ENCODE data around the gene NECAB3. TPM values are rescaled to one million over a fixed set of nuclear protein-coding genes. Genes with fewer than 3 reads are reported as not detected.

Gene NECAB3, protein sequence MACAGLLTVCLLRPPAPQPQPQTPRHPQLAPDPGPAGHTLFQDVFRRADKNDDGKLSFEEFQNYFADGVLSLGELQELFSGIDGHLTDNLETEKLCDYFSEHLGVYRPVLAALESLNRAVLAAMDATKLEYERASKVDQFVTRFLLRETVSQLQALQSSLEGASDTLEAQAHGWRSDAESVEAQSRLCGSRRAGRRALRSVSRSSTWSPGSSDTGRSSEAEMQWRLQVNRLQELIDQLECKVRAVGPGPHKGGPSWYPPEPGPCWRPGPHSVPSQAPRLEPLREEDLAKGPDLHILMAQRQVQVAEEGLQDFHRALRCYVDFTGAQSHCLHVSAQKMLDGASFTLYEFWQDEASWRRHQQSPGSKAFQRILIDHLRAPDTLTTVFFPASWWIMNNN
- 100 to 1,000 TPM in 1 of 9 donors, 10 to 100 TPM in 8; 54.5 to 111 (median 74.8) TPM for total RNA-seq
- polyA plus RNA-seq, result 10 to 100 TPM; 37.6 to 67.2 TPM
- long read RNA-seq, donor 1, transcript NECAB3-201 (12 exons, 1,989 nt), result minor isoform, 13 of 53 reads
- long read RNA-seq, donor 1, transcript NECAB3-202 (13 exons, 1,942 nt), result major isoform, 19 of 53 reads
- long read RNA-seq, donor 1, partial matches to known transcripts, result 10 of 53 reads
- long read RNA-seq, donor 1, other reads (novel, unspliced or antisense), result 10 of 53 reads
- long read RNA-seq, donor 2, transcript NECAB3-202 (13 exons, 1,942 nt), result major isoform, 26 of 78 reads
- long read RNA-seq, donor 2, transcript NECAB3-201 (12 exons, 1,989 nt), result minor isoform, 14 of 78 reads
- long read RNA-seq, donor 2, partial matches to known transcripts, result 16 of 78 reads
- long read RNA-seq, donor 2, other reads (novel, unspliced or antisense), result 22 of 78 reads
- long read RNA-seq, donor 3, transcript NECAB3-202 (13 exons, 1,942 nt), result major isoform, 20 of 43 reads
- long read RNA-seq, donor 3, transcript NECAB3-201 (12 exons, 1,989 nt), result minor isoform, 9 of 43 reads
- long read RNA-seq, donor 3, partial matches to known transcripts, result 6 of 43 reads
- long read RNA-seq, donor 3, other reads (novel, unspliced or antisense), result 8 of 43 reads

DNA sequence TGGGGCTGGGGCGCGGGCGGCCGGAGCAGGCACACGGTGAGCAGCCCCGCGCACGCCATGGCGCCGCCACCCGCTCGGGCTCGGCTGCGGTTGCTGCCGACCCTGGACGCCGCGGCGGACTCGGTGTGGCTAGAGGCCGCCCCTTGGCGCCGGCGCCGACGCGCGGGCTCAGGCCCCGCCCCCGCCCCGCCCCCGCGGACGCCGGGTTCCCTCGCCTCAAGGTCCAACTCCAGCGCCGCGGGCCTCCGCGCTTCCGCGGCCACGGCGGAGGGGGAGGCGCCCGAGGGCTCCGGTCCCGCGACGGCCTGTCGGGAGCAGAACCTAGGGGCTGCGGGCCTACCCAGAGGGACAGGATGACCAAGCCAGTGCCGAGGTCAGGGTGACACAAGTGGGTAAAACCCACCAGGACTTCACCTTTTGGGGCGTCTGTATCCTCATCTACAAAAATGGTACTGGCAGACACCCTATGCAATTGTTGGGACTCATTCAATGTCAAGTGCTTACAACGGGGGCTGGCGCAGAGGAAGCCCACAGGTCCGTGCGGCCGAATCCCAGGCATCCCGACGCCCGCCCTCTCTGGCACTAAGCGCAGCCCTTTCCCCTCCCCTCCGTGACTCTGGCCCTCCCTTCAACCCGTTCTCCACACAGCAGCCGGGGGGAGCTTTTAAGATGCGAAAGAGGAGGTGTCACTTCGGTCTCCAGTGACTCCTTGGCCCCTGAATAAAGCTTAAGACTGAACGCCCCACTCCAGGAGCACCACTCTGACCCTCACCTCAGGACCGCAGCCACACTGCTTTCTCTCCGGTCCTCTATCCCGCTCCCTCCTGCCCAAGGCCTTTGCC, at the start of gene NECAB3:
NECAB3 (minus strand) TSS at position 135 of the 842 bp plus-strand sequence; CDS start at position 59, 76 bp downstream.
- intact Hi-C loops (cut with DNase I), result loop anchor here in 2 of 10 donors (5.0 kb wide), 1 partner anchor 58 kb away; the partner anchor contains the start of gene ZNF341 (in 2 of the 2)
- peaks cover 0 to 26% (median under 1%) of the 10 kb centered on the region in 9 donors for H3K36me3 ChIP-seq
- ATAC-seq (peak; percentile 53 to 91 (median 78)), DNase-seq (peak; percentile 86 to 93 (median 89))
- H3K4me3 ChIP-seq, result peak within 1 kb of the TSS; percentile 50 to 95 (median 72)
- no peaks in the 10 kb centered on the region for H3K9me3 ChIP-seq
- H3K27me3 ChIP-seq, result no peaks in the 10 kb centered on the region
- TF ChIP-seq, protein P1, sequence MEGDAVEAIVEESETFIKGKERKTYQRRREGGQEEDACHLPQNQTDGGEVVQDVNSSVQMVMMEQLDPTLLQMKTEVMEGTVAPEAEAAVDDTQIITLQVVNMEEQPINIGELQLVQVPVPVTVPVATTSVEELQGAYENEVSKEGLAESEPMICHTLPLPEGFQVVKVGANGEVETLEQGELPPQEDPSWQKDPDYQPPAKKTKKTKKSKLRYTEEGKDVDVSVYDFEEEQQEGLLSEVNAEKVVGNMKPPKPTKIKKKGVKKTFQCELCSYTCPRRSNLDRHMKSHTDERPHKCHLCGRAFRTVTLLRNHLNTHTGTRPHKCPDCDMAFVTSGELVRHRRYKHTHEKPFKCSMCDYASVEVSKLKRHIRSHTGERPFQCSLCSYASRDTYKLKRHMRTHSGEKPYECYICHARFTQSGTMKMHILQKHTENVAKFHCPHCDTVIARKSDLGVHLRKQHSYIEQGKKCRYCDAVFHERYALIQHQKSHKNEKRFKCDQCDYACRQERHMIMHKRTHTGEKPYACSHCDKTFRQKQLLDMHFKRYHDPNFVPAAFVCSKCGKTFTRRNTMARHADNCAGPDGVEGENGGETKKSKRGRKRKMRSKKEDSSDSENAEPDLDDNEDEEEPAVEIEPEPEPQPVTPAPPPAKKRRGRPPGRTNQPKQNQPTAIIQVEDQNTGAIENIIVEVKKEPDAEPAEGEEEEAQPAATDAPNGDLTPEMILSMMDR (IDR thresholded peaks at IDR 0.05), result peak in 1 of 12 donors; percentile 4
- peak in 1 of 2 donors; percentile 64 for TF ChIP-seq POLR2A (IDR thresholded peaks at IDR 0.05)
- 4 to 8% (median 5%) methylated on average over 29 to 73 of the region's 73 CpGs for WGBS, 4 donors
- peaks cover 0 to 43% (median 29%) of the 10 kb centered on the region in 12 donors for H3K4me1 ChIP-seq
- peak within 1 kb of the TSS; percentile 75 to 95 (median 90) for H3K27ac ChIP-seq

DNA sequence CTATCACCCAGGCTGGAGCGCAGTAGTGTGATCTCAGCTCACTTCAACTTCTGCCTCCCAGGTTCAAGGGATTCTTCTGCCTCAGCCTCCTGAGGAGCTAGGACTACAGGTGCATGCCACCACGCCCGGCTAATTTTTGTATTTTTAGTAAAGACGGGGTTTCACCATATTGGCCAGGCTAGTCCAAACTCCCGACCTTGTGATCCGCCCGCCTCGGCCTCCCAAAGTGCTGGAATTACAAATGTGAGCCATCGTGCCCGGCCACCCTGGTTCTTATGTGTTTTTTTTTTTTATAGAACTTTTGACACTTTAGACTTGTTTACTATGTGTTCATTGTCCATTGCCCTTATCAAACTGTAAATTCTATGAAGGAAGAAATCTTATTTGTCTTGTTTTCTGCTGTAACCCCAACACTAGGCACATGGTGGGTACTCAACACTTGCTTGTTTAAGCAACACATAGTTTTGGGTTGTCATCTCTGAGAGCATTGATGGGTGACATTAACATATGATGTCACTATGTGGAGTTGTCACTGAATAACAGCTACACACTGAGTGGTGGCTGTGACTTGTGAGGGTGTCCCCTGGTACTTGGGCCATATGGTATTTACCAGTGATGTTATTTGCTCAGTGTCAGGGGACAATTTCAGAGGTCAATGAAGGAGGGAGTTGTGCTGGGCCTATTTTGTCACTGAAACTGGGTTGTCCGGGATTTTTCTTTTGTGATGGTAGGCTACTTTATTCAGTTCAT, 47.3 kb upstream of the NECAB3 start:
- H3K27ac ChIP-seq, result no peak overlapping the region
- H3K4me3 ChIP-seq, result no peak overlapping the region
- WGBS, 4 donors, result 95 to 97% (median 95%) methylated on average over 11 of the region's 11 CpGs
- H3K4me1 ChIP-seq, result peaks cover 0 to 16% (median 9%) of the 10 kb centered on the region in 12 donors
- H3K36me3 ChIP-seq, result no peaks in the 10 kb centered on the region
- no peaks in the 10 kb centered on the region for H3K9me3 ChIP-seq
- ATAC-seq, result no peak
- H3K27me3 ChIP-seq, result no peaks in the 10 kb centered on the region
- no peak for DNase-seq
- intact Hi-C loops (cut with DNase I), result loop anchor here in 3 of 10 donors (5.0 kb wide), 1 partner anchor 34 kb away; the partner anchor contains the start of gene E2F1 (in 3 of the 3)
- no peak for TF ChIP-seq POLR2A (IDR thresholded peaks at IDR 0.05)
- TF ChIP-seq, protein P1 (IDR thresholded peaks at IDR 0.05), result no peak

DNA sequence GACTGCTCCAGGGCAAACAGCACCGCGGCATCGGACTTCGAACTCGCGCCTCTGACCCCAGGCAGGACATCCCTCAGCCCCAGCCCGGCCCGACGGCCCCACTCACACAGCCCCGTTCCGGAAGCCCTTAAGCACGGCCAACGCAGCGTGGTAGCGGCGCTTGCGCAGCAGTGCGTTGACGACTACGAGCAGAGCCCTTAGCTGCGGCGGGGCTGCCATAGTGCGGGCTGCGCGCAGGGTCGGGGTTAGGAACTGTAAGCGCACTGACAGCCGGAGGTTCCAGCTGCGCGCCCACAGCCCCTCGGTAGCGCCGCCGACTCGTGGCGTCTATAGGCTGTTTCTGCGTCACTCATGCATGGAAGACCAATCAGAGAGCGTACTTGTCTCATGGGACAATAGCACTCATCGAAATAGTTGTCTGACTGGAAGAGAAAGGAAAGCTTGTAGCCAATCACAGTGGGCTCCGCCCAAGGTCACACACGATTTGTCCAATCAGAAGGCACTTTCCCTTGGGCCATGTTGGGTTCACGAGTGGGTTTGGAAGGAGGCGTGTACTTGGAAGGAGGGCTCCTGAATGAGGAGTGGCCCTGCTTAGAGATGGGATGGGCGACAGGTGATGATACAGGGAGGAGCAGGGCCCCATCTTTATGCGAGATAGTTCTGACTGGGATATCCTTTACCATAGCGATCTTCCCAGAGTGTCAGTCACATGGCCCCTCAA, 45.9 kb upstream of the NECAB3 start, which contains the start of gene PXMP4:
PXMP4 (minus strand) TSS at position 322 of the 721 bp plus-strand sequence; CDS start at position 219, 103 bp downstream.
- ATAC-seq, result peak; percentile 99 to 100 (median 100)
- peak; percentile 90 to 95 (median 94) for DNase-seq
- peaks cover 0 to 16% (median 9%) of the 10 kb centered on the region in 12 donors for H3K4me1 ChIP-seq
- peak within 1 kb of the TSS in 11 of 12 donors; percentile 46 to 85 (median 76) for H3K27ac ChIP-seq
- peaks cover 0 to 4% (median 0%) of the 10 kb centered on the region in 9 donors for H3K36me3 ChIP-seq
- intact Hi-C loops (cut with DNase I), result loop anchor here in 3 of 10 donors (5.0 kb wide), 1 partner anchor 33 kb away; the partner anchor contains the start of gene E2F1 (in 3 of the 3)
- 1 to 5% (median 3%) methylated on average over 24 to 46 of the region's 46 CpGs for WGBS, 4 donors
- H3K4me3 ChIP-seq, result peak within 1 kb of the TSS; percentile 63 to 100 (median 86)
- H3K9me3 ChIP-seq, result no peaks in the 10 kb centered on the region
- no peaks in the 10 kb centered on the region for H3K27me3 ChIP-seq
- peak in 1 of 2 donors; percentile 40 for TF ChIP-seq POLR2A (IDR thresholded peaks at IDR 0.05)
- TF ChIP-seq, protein P1 (IDR thresholded peaks at IDR 0.05), result no peak

Data from heart left ventricle (tissue), 16 donors.